Neural progenitor cell (in vitro differentiated cells): ENCODE data around the gene CENPX.

ENCODE experiments used
- CTCF ChIP-seq: fragments of 200-600 bp; sonication (generic); IDR thresholded peaks from 2 replicates; pipeline ENCODE4 v1.5.1; 2017; ENCODE audit warnings: antibody characterized with exemption, mild to moderate bottlenecking
- EZH2phosphoT487 ChIP-seq: fragments of 200-600 bp; sonication (generic); IDR thresholded peaks from 2 replicates; pipeline ENCODE4 v1.6.1; 2017; ENCODE audit warnings: antibody characterized with exemption

GRCh38 chr17:82015311-82015971 lies 7.2 kb downstream of the CENPX start:
- TF ChIP-seq CTCF (no peak), EZH2phosphoT487 (no peak)
